ENCODE data around the gene NCOA3. TPM values are rescaled to one million over a fixed set of nuclear protein-coding genes. Genes with fewer than 3 reads are reported as not detected.

NCOA3 gene
- polyA plus RNA-seq, 10 donors, result 12.9 to 18.9 (median 16.3) TPM

- DNase-seq, result no peak
These were observed 202.1 kb downstream of the NCOA3 start for GRCh38 chr20:47703748-47704147.

GRCh38 chr20:47704746-47705496 is 203.2 kb downstream of the NCOA3 start:
- DNase-seq, result peak in 1 of 3 donors; percentile 53

GRCh38 chr20:47705497-47705856 is 203.8 kb downstream of the NCOA3 start:
- no peak for DNase-seq

- no peak for DNase-seq
These were observed 204.7 kb downstream of the NCOA3 start for GRCh38 chr20:47706345-47706744.

Other genes starting within 250 kb of the NCOA3 start
- gene ZMYND8, start 145.2 kb upstream of the NCOA3 start, polyA plus RNA-seq (ENCODE audit: insufficient read length in 10 of 10), result 10 to 100 TPM; 12.4 to 22.2 (median 17.6) TPM